H1 (cell line): ENCODE data around the gene PML. TPM values are rescaled to one million over a fixed set of nuclear protein-coding genes. Genes with fewer than 3 reads are reported as not detected.

Source experiments
- CTCF ChIA-PET: fragments of 300-600 bp; sonication (Branson Sonifier 250); formaldehyde crosslinking; loops from one replicate; lab custom pipeline; 2021; ENCODE audit not compliant: partially characterized antibody; lab: Charles Lee
- POLR2A ChIA-PET: fragments of 300-600 bp; sonication (Branson Sonifier 250); formaldehyde crosslinking; loops from one replicate; lab custom pipeline; 2021; ENCODE audit warnings: inconsistent platforms; ENCODE audit not compliant: partially characterized antibody; lab: Charles Lee
- DNase-seq, 2 experiments: peaks; one replicate each; pipeline versions ENCODE4 v3.0.0 to v3.0.0-alpha.2; 2010 to 2022; ENCODE audit warnings: low spot score in 2 of 2, low read depth in 1 of 2, mixed read lengths in 1 of 2
- FAIRE-seq: peaks from 2 replicates; lab custom pipeline; 2011; peaks lifted over from hg19 to GRCh38; lab: Jason Lieb, UNC
- H2AFZ ChIP-seq: 2 replicates; pipeline ENCODE4 v1.8.1; 2012; ENCODE audit warnings: low read length, inconsistent platforms
- H2AK5ac ChIP-seq: 2 replicates; pipeline ENCODE4 v1.6.1; 2013; ENCODE audit warnings: low read depth, low read length
- H2BK120ac ChIP-seq: replicated peaks from 2 replicates; pipeline ENCODE3; 2013; ENCODE audit warnings: low read depth, low read length, inconsistent platforms
- H2BK12ac ChIP-seq: 2 replicates; pipeline ENCODE4 v1.6.1; 2013; ENCODE audit warnings: low read depth, low read length
- H2BK15ac ChIP-seq: 2 replicates; pipeline ENCODE4 v1.6.1; 2013; ENCODE audit warnings: low read length
- H2BK20ac ChIP-seq: 2 replicates; pipeline ENCODE4 v1.6.1; 2013; ENCODE audit warnings: low read length
- H2BK5ac ChIP-seq: 2 replicates; pipeline ENCODE4 v1.6.1; 2013; ENCODE audit warnings: low read depth, low read length
- H3K14ac ChIP-seq: 2 replicates; pipeline ENCODE4 v1.6.1; 2013; ENCODE audit warnings: inconsistent platforms; ENCODE audit not compliant: insufficient read length
- H3K18ac ChIP-seq: 2 replicates; pipeline ENCODE4 v1.6.1; 2013; ENCODE audit warnings: low read length; ENCODE audit errors: extremely low read depth
- H3K23ac ChIP-seq: 2 replicates; pipeline ENCODE4 v1.6.1; 2013; ENCODE audit warnings: inconsistent platforms; ENCODE audit not compliant: insufficient read length
- H3K23me2 ChIP-seq: 2 replicates; pipeline ENCODE4 v1.6.1; 2013; ENCODE audit warnings: low read depth, low read length
- H3K27ac ChIP-seq: 2 replicates; pipeline ENCODE4 v1.6.1; 2011; ENCODE audit warnings: low read depth, low read length, inconsistent platforms
- H3K27me3 ChIP-seq, 4 experiments: replicated peaks in 1 of 4; 1 replicate in 1 of 4; 2 replicates in 3 of 4; pipeline versions ENCODE4 v1.6.1 to v1.8.1; 2011 to 2013; ENCODE audit warnings: low read length in 3 of 4, mild to moderate bottlenecking in 3 of 4, inconsistent platforms in 2 of 4, mixed read lengths in 2 of 4, moderate library complexity in 1 of 4; ENCODE audit not compliant: control insufficient read depth in 3 of 4, insufficient read depth in 3 of 4; ENCODE audit errors: extremely low read depth in 1 of 4
- H3K36me3 ChIP-seq, 4 experiments: 2 replicates each; pipeline versions ENCODE4 v1.6.1 to v1.8.1; 2011 to 2013; ENCODE audit warnings: mild to moderate bottlenecking in 4 of 4, low read length in 3 of 4, moderate library complexity in 2 of 4, control low read depth in 1 of 4, inconsistent platforms in 1 of 4; ENCODE audit not compliant: insufficient read depth in 4 of 4, control insufficient read depth in 2 of 4
- H3K4ac ChIP-seq: replicated peaks from 2 replicates; pipeline ENCODE3; 2013; ENCODE audit warnings: low read length, low read depth, mixed read lengths, inconsistent platforms; ENCODE audit not compliant: insufficient read length
- H3K4me1 ChIP-seq, 4 experiments: replicated peaks in 1 of 4; 1 replicate in 1 of 4; 2 replicates in 3 of 4; pipeline versions ENCODE4 v1.6.1 to v1.8.1; 2011 to 2013; ENCODE audit warnings: low read length in 3 of 4, inconsistent platforms in 2 of 4, mixed read lengths in 1 of 4; ENCODE audit not compliant: insufficient read depth in 4 of 4, control insufficient read depth in 3 of 4
- H3K4me2 ChIP-seq, 2 experiments: 2 replicates each; pipeline versions ENCODE4 v1.6.1 to v1.8.1; 2011 to 2013; ENCODE audit warnings: low read depth in 2 of 2, low read length in 2 of 2, control low read depth in 1 of 2, inconsistent platforms in 1 of 2, mild to moderate bottlenecking in 1 of 2; ENCODE audit not compliant: insufficient read depth in 1 of 2
- H3K4me3 ChIP-seq, 4 experiments: fragments of 200-600, 300-600 bp in 1 of 4; sonication (generic), shearing (Covaris generic), sonication (Bioruptor Twin) in 1 of 4; 2 replicates each; pipeline versions ENCODE4 v1.5.1 to v1.8.1; 2011 to 2016; ENCODE audit warnings: low read length in 4 of 4, low read depth in 3 of 4, control low read depth in 2 of 4, inconsistent platforms in 2 of 4, mild to moderate bottlenecking in 2 of 4, mixed read lengths in 1 of 4, moderate library complexity in 1 of 4; ENCODE audit not compliant: insufficient read depth in 2 of 4; ENCODE audit errors: extremely low read depth in 1 of 4
- H3K56ac ChIP-seq: replicated peaks from 2 replicates; pipeline ENCODE3; 2013; ENCODE audit warnings: low read depth, mild to moderate bottlenecking, mixed read lengths, low read length, inconsistent platforms; ENCODE audit not compliant: insufficient read length
- H3K79me1 ChIP-seq: 2 replicates; pipeline ENCODE4 v1.6.1; 2013; ENCODE audit warnings: low read depth, low read length, control low read depth
- H3K79me2 ChIP-seq, 2 experiments: 2 replicates each; pipeline versions ENCODE4 v1.6.1 to v1.8.1; 2012 to 2013; ENCODE audit warnings: low read length in 2 of 2, mild to moderate bottlenecking in 2 of 2, inconsistent platforms in 1 of 2; ENCODE audit not compliant: insufficient read depth in 2 of 2, control insufficient read depth in 1 of 2
- H3K9ac ChIP-seq, 4 experiments: replicated peaks in 1 of 4; 1 replicate in 1 of 4; 2 replicates in 3 of 4; pipeline versions ENCODE4 v1.6.1 to v1.8.1; 2011 to 2013; ENCODE audit warnings: low read depth in 3 of 4, low read length in 3 of 4, control low read depth in 2 of 4, mild to moderate bottlenecking in 2 of 4, moderate library complexity in 2 of 4, inconsistent platforms in 1 of 4; ENCODE audit errors: extremely low read depth in 1 of 4
- H3K9me3 ChIP-seq, 2 experiments: 2 replicates each; pipeline versions ENCODE4 v1.6.1 to v1.8.1; 2012 to 2013; ENCODE audit warnings: mild to moderate bottlenecking in 2 of 2, moderate library complexity in 2 of 2, control low read depth in 1 of 2, inconsistent platforms in 1 of 2, low read depth in 1 of 2, low read length in 1 of 2, mixed read lengths in 1 of 2; ENCODE audit not compliant: insufficient read depth in 2 of 2
- H4K20me1 ChIP-seq, 2 experiments: replicated peaks in 1 of 2; 2 replicates each; pipeline versions ENCODE3 to v1.8.1; 2011 to 2013; ENCODE audit warnings: inconsistent platforms in 2 of 2, low read length in 2 of 2, mild to moderate bottlenecking in 1 of 2; ENCODE audit not compliant: insufficient read depth in 2 of 2, control insufficient read depth in 1 of 2
- H4K5ac ChIP-seq: 2 replicates; pipeline ENCODE4 v1.6.1; 2013; ENCODE audit warnings: low read length, low read depth, mixed read lengths, inconsistent platforms; ENCODE audit not compliant: insufficient read length
- H4K8ac ChIP-seq: 2 replicates; pipeline ENCODE4 v1.8.0; 2013; ENCODE audit warnings: mild to moderate bottlenecking, moderate library complexity, low read length, inconsistent platforms; ENCODE audit not compliant: insufficient read depth; ENCODE audit errors: extremely low read depth
- H4K91ac ChIP-seq: replicated peaks from 2 replicates; pipeline ENCODE3; 2013; ENCODE audit warnings: low read length, mixed read lengths, inconsistent platforms; ENCODE audit not compliant: insufficient read length
- CBX8 ChIP-seq: fragments of 300-800, 300-1000 bp; sonication (generic); IDR thresholded peaks from 2 replicates; pipeline ENCODE4 v1.7.1; 2016; ENCODE audit warnings: low read depth, low read length, borderline replicate concordance
- CEBPB ChIP-seq: IDR thresholded peaks from 2 replicates; pipeline ENCODE4 v1.6.1; 2012; ENCODE audit warnings: low read depth, low read length
- CTCF ChIP-seq, 3 experiments: IDR thresholded peaks; 1 replicate in 2 of 3; 2 replicates in 1 of 3; pipeline versions ENCODE4 v1.5.1 to v1.6.1; 2011; ENCODE audit warnings: low read length in 3 of 3, mild to moderate bottlenecking in 3 of 3, inconsistent platforms in 2 of 3, low read depth in 1 of 3, moderate library complexity in 1 of 3; ENCODE audit not compliant: insufficient read depth in 1 of 3; ENCODE audit errors: control extremely low read depth in 1 of 3
- KDM1A ChIP-seq: fragments of 200-600, 300-600 bp; sonication (generic); IDR thresholded peaks from 2 replicates; pipeline ENCODE4 v1.7.1; 2016; ENCODE audit warnings: mild to moderate bottlenecking, low read length, borderline replicate concordance
- KDM4A ChIP-seq: IDR thresholded peaks from one replicate; pipeline ENCODE4 v1.7.1; 2012; ENCODE audit warnings: low read depth, mild to moderate bottlenecking, moderate library complexity, low read length, inconsistent platforms; ENCODE audit not compliant: severe bottlenecking
- MAFK ChIP-seq: IDR thresholded peaks from 2 replicates; pipeline ENCODE4 v1.6.1; 2012; ENCODE audit warnings: low read depth, mild to moderate bottlenecking, improper control_type of control experiment, low read length
- POLR2A ChIP-seq, 2 experiments: IDR thresholded peaks; 1 replicate in 1 of 2; 2 replicates in 1 of 2; pipeline ENCODE4 v1.6.1; 2011; ENCODE audit warnings: low read depth in 2 of 2, low read length in 2 of 2, mild to moderate bottlenecking in 2 of 2; ENCODE audit errors: control extremely low read depth in 1 of 2
- WGBS, 2 experiments: shearing (Covaris generic) in 1 of 2; methylation state at CpG; one replicate each; pipeline versions ENCODE4 v1.1.6 to v1.1.7; 2013 to 2015; ENCODE audit warnings: low lambda C conversion rate in 2 of 2, mixed read lengths in 2 of 2, inconsistent platforms in 1 of 2, low coverage in 1 of 2, missing lambda C conversion rate in 1 of 2; ENCODE audit not compliant: insufficient replicate concordance in 2 of 2, insufficient coverage in 1 of 2, insufficient read length in 1 of 2; ENCODE audit errors: extremely low coverage in 1 of 2, missing lambda C conversion rate in 1 of 2; 5-methylcytosine and 5-hydroxymethylcytosine counted together
- polyA plus RNA-seq, 7 experiments: library from polyadenylated mRNA; depleted of rRNA in 3 of 7; stranded (reverse) in 5 of 7; unstranded in 2 of 7; fragments of >200 nt in 5 of 7; fragments of 200-250 nt in 2 of 7; gene quantifications; 1 replicate in 5 of 7; 2 replicates in 1 of 7; 4 replicates in 1 of 7; pipeline versions ENCODE4 v1.2.1 to v1.2.3, GENCODE V29; 2011 to 2013; ENCODE audit warnings: missing spikeins in 2 of 7, mixed read lengths in 2 of 7
- total RNA-seq: library from RNA; stranded (reverse); fragmentation: NEBNext Ultra II Directional; extraction: Animal tissue kit (Norgen Biotek cat#: 25700); gene quantifications from 2 replicates; pipeline ENCODE4 v1.2.1, GENCODE V29; 2021
- TF ChIP-seq, protein P1 (sequence below): IDR thresholded peaks from 2 replicates; pipeline ENCODE4 v1.6.1; 2011; ENCODE audit warnings: low read length, improper control_type of control experiment

PML gene
- total and polyA plus RNA-seq, 2 of the 8 experiments (the other 6 are each of a cell fraction or from before 2014, with no cell fraction given): 14.9 to 30.3 TPM

- Histone ChIP-seq H3K18ac (no peak overlapping the region; the same call in 1 of the 2 replicates), H3K27ac (no peak overlapping the region), H3K4me1 (peaks cover 0 to 8% (median 2%) of the 10 kb centered on the region in 4 experiments; a peak in 4 of 7 replicates), H3K9ac (no peak overlapping the region), H2BK15ac (peak overlapping the region; percentile 14; the same call in 1 of the 2 replicates), H2BK120ac (peak overlapping the region; percentile 39), H3K79me1 (no peaks in the 10 kb centered on the region), H3K79me2 (no peaks in the 10 kb centered on the region), H3K4me2 (peak overlapping the region in 1 of 2 experiments; percentile 62; a peak in 3 of 4 replicates), H3K36me3 (no peaks in the 10 kb centered on the region), H2BK5ac (no peak overlapping the region), H3K56ac (no peak overlapping the region), H3K23ac (no peak overlapping the region), H3K4me3 (peak overlapping the region in 1 of 4 experiments; percentile 44; a peak in 1 of 8 replicates), H4K20me1 (no peaks in the 10 kb centered on the region), H4K8ac (peak overlapping the region; percentile 45; the same call in 1 of the 2 replicates), H2AK5ac (no peak overlapping the region), H3K9me3 (no peaks in the 10 kb centered on the region; a peak in 1 of 4 replicates), H2AFZ (peak overlapping the region; percentile 98), H3K4ac (no peak overlapping the region), H3K27me3 (peaks cover 0 to 4% (median 2%) of the 10 kb centered on the region in 4 experiments; a peak in 3 of 7 replicates), H4K5ac (no peak overlapping the region), H4K91ac (no peak overlapping the region), H3K23me2 (no peaks in the 10 kb centered on the region), H2BK12ac (no peak overlapping the region), H3K14ac (no peak overlapping the region), H2BK20ac (no peak overlapping the region)
- ChIA-PET CTCF (interaction anchor here (0.5 to 12.9 kb wide), 39 partner anchors 9 to 1981 kb away, joined by 3 to 174 read pairs (median 4); partner anchors contain the start of genes PML and STOML1), POLR2A (interaction anchor here (1.1 to 1.5 kb wide), 2 partner anchors 21 to 22 kb away, joined by 3 to 5 read pairs; partner anchors contain the start of gene PML)
- DNase-seq (peak; percentile 54 to 92), FAIRE-seq (peak; percentile 52)
- 27% methylated on average over 20 of the region's 26 CpGs; no CpG with 5 or more reads in 1 of the 2 experiments for WGBS, 2 experiments
- TF ChIP-seq KDM1A: no peak
- TF ChIP-seq CTCF (IDR thresholded peaks at IDR 0.05; ENCODE audit: control extremely low read depth in 1 of 3, insufficient read depth in 1 of 3, low read depth in 1 of 3, low read length in 3 of 3): peak; percentile 82 to 94 (median 91)
- no peak for TF ChIP-seq POLR2A (IDR thresholded peaks at IDR 0.05; ENCODE audit: control extremely low read depth in 1 of 2, low read depth in 2 of 2, low read length in 2 of 2)
- no peak for TF ChIP-seq CBX8
- TF ChIP-seq MAFK: no peak
- TF ChIP-seq CEBPB: no peak
- TF ChIP-seq KDM4A: peak; percentile 45
- TF ChIP-seq, protein P1, sequence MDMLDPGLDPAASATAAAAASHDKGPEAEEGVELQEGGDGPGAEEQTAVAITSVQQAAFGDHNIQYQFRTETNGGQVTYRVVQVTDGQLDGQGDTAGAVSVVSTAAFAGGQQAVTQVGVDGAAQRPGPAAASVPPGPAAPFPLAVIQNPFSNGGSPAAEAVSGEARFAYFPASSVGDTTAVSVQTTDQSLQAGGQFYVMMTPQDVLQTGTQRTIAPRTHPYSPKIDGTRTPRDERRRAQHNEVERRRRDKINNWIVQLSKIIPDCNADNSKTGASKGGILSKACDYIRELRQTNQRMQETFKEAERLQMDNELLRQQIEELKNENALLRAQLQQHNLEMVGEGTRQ: no peak
Measured at GRCh38 chr15:73972984-73973682, 21.4 kb upstream of the PML start.
